Activated naive CD4-positive, alpha-beta T cell (primary cell): ENCODE measurements around the gene ICAM2.
A peak's percentile ranks its signal among the peaks of the same experiment; 100 is the strongest.

Experiments used
- DNase-seq, 4 experiments: peaks; one replicate each; lab custom pipeline; 2025; lab: John Stamatoyannopoulos, UW

ICAM2 gene

GRCh38 chr17:64020056-64020766 lies at the start of gene ICAM2:
TSS of gene ICAM2 (minus strand) at chr17:64020633. CDS start at chr17:64006691, 13,942 bp downstream.
- DNase-seq = peak; percentile 48 to 77 (median 72)

DNA sequence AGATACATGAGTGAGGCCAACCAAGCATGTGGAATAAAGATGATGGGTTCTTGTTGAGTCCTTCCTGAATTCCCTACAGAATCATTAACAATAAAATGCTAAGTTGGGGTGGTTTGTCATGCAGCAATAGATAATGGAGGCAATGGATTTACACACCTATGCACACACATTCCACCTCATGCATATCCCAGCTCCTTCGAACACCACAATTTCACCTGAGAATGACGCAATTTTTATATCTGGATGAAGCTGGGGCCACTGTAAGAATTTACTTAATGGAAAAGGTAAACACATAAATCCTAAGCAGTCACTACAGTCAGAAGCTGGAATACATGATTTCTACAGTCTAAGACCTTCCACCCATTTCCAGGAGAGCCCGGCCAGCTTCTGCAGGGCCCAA lies 49.8 kb upstream of the ICAM2 start:
- no peak for DNase-seq

DNA sequence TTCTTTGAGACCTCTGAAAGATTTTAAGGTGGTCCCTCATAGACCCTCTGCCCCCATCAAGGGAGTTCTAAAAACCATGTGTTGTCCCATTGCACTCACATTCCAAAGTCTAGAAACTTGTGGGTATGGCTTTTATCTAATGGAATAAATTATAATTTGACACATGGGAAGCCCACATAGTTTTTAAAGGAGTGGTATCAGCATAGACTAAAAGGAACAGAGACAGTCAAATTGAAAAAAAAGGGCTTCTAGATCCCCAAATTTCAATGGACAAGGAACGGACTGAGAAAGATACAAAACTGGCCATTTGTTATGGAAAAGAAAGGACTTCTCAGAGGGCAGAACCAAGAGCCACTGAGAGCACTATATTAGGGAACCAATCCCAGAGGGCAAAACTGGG lies 48.7 kb upstream of the ICAM2 start:
- no peak for DNase-seq

- no peak for DNase-seq
Measured at GRCh38 chr17:64067657-64068056, 47.2 kb upstream of the ICAM2 start.

DNA sequence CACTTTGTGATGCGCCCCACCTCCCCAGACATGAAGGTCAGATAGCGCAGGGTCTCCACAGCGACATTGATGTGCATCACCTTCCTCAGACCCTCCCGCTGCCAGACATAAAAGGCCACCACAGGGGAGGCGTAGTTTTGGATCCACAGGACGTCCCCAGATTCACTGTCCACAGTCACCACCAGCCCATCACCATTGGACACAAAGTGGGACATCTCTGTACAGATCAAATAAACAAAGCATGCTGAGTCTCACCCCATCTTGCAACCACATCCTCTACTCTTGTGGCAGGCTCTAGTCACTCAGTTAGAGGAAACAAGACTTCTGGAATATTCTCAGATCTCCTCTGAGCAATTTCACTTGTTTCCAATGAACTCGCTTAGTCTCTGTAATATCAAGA lies 46.3 kb upstream of the ICAM2 start:
- DNase-seq = peak in 1 of 4 experiments; percentile 6

GRCh38 chr17:64065161-64065560 lies 44.7 kb upstream of the ICAM2 start:
- no peak for DNase-seq

DNA sequence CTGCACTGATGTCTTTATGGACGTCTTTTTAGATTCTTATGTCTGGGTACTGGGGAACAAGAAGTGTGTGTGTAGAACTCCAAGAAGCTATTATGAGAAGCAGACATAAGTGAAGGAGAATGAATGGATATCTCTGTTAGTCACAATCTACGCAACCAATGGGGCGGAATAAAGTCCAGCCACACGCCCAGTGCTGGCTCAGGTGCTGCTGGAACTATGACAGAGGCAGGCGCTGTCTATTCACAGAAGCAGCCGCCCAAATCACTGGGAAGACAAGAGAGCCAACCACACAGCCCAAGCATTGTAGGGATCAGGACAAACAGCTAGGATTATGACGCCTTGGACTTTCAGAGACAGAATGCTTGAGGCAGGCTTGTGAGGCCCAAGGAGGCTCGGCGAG lies 43.9 kb upstream of the ICAM2 start:
- no peak for DNase-seq

DNA sequence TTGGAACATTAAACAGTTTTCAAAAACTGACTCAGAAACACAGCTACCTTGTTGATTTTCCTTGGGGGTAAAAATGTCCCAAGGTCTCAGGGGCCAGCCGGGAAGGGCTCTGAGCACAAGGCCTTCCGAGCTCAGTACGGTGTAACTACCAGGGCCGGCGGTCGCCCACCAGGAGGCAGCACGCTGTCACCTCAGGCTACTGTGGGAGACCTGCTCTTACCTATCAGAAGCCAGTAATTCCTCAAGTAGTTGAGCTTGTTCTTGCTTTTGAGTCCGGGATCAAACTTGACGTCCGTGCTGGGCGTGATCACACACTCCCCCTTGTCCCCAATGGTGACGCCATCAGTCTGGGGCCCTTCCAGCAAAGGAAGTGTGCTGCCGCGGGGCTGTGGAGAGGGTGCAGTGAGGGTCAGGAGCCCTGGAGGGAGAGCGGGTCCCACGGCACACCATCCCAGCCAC lies 43.4 kb upstream of the ICAM2 start:
- peak; percentile 7 to 53 (median 30) for DNase-seq

- DNase-seq = no peak
Measured at GRCh38 chr17:64063088-64063487, 42.7 kb upstream of the ICAM2 start.

DNA sequence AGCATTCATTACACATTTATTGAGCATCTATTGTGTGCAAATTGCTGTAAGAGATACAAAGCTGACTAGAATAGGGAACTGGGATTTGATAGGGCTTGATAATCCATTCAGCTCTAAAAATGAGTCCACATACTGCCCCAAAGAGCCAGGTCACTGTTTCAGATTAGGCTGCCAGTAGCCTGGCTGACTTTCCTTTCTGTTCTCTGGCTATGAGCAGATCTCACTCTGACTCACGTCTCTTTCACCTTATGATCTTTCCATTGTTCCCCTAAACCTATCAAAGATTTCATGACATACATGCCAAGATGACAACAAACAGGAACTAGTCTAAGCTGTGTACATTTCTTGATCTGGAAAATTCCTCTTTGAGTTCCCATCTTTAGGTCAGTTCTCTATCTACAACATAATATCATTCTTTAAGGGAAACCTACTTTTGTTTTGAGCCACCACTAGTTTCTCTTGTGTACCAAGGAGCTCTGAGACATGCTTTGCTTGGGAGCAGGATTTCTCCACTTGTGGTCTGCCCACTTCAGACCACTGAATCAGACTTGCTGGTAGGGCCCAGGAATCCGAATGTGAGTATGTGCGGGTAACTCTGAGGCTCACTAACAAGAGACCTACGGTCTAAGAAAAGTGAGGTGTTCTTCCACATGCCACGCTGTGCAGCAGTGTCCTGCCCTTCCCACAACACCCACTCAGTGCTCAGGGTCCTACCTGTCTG lies 40.9 kb upstream of the ICAM2 start:
- DNase-seq = no peak

DNA sequence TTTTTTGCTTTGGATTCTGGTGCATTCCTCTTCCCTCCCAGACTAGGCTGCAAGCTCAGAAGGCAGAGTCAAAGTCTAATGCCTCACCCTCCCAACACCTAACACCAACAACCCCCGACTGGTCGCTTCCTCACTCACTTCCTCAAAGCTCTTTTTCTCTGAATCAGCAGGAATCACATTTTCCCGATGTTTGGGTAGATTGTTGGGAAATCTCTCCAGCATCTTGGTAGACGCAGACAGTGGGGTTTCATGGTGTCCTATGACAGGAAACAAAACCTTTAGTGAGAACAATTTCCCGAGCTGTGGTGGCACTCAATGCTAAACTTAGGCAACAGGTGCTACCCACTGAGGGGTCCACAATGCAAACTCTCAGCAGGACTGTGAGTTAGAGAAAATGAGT lies 39.9 kb upstream of the ICAM2 start:
- DNase-seq = no peak

- no peak for DNase-seq
Measured at GRCh38 chr17:64059756-64060155, 39.3 kb upstream of the ICAM2 start.

GRCh38 chr17:64058621-64059020 lies 38.2 kb upstream of the ICAM2 start:
- no peak for DNase-seq

DNA sequence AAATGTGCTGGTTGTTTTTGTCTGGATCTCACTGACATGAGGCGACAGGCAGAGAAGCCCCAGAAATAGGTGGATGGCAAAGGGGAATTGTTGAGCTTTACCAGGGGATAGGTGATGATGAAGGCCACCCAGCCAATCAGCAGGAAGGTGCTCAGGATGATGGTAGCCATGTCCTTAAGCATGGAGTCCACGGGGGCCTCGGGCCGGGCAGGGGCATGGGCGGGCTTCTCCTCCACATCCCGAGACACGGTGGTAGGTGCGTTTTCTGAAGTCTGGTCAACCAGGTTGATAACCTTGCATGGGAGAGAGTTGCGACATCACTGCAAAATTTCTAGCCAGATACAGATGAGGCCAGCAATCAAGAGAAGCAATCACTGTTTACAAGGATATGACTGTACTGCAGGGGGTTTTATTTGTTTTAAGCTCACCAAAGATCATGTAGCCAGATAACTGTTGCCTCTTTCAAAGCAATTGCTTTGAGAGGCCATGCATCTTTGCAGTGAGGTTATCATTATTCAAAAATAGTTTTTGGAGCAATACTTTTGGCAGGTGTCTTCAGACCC lies 37.3 kb upstream of the ICAM2 start:
- no peak for DNase-seq

GRCh38 chr17:64056269-64057005 lies 36.0 kb upstream of the ICAM2 start:
- no peak for DNase-seq

GRCh38 chr17:64055183-64056142 lies 35.0 kb upstream of the ICAM2 start:
- DNase-seq = no peak

DNA sequence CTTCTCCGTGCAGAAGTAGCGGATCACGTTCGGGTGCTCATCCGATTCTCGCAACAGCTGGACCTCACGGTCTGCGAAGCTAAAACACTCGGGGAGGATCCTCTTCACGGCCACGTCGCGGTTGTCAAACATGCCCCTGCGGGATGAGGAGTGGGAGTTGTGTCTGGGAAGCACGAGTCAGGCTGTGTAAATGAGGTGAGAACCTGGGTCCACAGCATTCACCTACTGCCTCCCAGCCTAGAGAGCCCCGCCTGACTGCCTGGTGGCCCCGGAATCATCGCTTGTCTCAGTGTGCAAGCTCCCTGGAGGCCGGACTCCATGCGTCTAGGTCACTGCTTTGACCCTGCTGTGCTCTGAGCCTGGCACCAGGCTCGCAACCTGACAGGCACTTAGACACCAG lies 33.9 kb upstream of the ICAM2 start:
- DNase-seq = no peak

DNA sequence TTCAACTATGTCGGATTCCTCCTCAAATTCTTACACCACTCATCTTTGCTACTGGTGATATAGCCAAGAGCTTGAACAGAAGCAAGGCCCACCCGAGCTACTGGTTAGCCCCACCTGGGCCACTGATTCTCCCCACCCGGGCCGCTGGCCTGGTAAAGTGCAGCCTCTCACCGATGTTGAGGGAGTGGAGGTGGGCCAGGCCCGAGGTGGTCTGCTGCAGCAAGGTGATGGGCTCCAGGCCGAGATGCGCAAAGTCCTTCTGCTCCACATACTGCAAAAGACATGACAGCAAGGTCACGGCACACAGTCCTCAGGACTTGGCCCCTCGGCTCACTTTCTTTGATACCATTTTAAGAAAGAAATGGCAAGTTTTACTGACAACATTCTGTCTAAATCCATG lies 32.7 kb upstream of the ICAM2 start:
- no peak for DNase-seq

- DNase-seq = no peak
Measured at GRCh38 chr17:64051153-64051552, 30.7 kb upstream of the ICAM2 start.

DNA sequence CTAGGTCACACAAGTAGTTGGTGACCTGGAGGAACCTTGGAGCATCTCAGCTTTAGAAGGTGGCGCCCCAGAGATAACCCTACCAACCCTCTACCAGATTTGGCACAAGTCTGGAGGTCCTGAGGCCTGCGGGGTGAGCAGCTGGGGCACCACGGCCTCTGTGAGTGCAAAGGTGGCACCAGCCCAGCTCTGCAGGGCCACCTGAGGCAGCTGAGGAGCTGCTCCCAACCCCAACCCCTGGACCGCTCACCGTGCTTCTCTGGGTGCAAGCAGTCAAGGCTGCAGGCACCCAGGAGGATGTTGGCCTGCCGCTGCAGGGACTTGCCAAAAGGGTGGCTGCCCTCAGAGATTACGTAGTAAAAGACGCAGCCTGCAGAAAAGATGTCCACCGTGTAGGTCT lies 28.4 kb upstream of the ICAM2 start:
- DNase-seq = no peak

DNA sequence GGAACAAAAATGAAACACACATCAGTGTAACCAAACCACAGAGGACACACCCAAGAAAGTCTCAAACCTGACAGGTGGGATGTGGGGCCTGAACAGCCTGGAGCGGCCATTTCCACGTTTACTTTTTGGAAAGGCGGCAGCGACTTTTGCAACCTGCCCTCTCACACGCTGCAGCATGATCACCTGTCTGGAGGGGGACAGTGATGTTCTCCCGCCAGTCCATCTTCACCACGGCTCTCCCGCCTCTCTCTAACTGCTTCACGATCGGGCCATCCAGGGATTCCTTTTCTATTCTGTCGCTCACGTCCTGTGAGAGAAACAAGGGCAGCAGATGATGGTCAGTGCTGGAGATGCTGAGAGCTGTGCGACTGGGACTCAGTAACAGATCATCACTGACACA lies 24.7 kb upstream of the ICAM2 start:
- no peak for DNase-seq
